NCI-H2171 treated with DMSO at 0.1 percent for 48 hours (cell line): ENCODE results near the gene CAMK1.
A peak's percentile ranks its signal among the peaks of the same experiment; 100 is the strongest.

Experiments
- DNase-seq: peaks from one replicate; lab custom pipeline; 2025; lab: John Stamatoyannopoulos, UW

The CAMK1 gene

GRCh38 chr3:9742560-9742959 lies 27.2 kb downstream of the CAMK1 start:
- no peak for DNase-seq

GRCh38 chr3:9739181-9739580 lies 30.6 kb downstream of the CAMK1 start:
- DNase-seq, result no peak

GRCh38 chr3:9736831-9737230 lies 32.9 kb downstream of the CAMK1 start:
- no peak for DNase-seq

GRCh38 chr3:9732740-9733115 lies 37.0 kb downstream of the CAMK1 start:
- no peak for DNase-seq

- no peak for DNase-seq
Measured at GRCh38 chr3:9732080-9732739, 37.5 kb downstream of the CAMK1 start.

- DNase-seq, result peak; percentile 88
Measured at GRCh38 chr3:9731206-9732079, 38.3 kb downstream of the CAMK1 start, which contains the start of gene BRPF1. Gene BRPF1, plus strand, starts transcription at chr3:9731735. Its CDS starts 2,406 bp downstream, at chr3:9734141.

GRCh38 chr3:9730657-9731205 lies 39.0 kb downstream of the CAMK1 start:
- no peak for DNase-seq

GRCh38 chr3:9729419-9729818 lies 40.3 kb downstream of the CAMK1 start:
- DNase-seq, result no peak

- DNase-seq, result no peak
Measured at GRCh38 chr3:9727743-9728142, 42.0 kb downstream of the CAMK1 start.

GRCh38 chr3:9727041-9727595 lies 42.6 kb downstream of the CAMK1 start:
- DNase-seq, result peak; percentile 3

- DNase-seq, result no peak
Measured at GRCh38 chr3:9725775-9726515, 43.8 kb downstream of the CAMK1 start.

GRCh38 chr3:9721700-9722060 lies 48.1 kb downstream of the CAMK1 start:
- DNase-seq, result no peak

- DNase-seq, result no peak
Measured at GRCh38 chr3:9721015-9721699, 48.6 kb downstream of the CAMK1 start.

GRCh38 chr3:9718118-9718517 lies 51.6 kb downstream of the CAMK1 start:
- no peak for DNase-seq

GRCh38 chr3:9717563-9717962 lies 52.2 kb downstream of the CAMK1 start:
- no peak for DNase-seq

- no peak for DNase-seq
Measured at GRCh38 chr3:9716801-9717555, 52.8 kb downstream of the CAMK1 start.

- DNase-seq, result no peak
Measured at GRCh38 chr3:9715764-9716437, 53.8 kb downstream of the CAMK1 start.

GRCh38 chr3:9715136-9715535 lies 54.6 kb downstream of the CAMK1 start:
- no peak for DNase-seq

- DNase-seq, result no peak
Measured at GRCh38 chr3:9713142-9713541, 56.6 kb downstream of the CAMK1 start.

GRCh38 chr3:9712415-9712814 lies 57.3 kb downstream of the CAMK1 start:
- no peak for DNase-seq
